ENCODE data around the gene TSPAN10. TPM values are rescaled to one million over a fixed set of nuclear protein-coding genes. Genes with fewer than 3 reads are reported as not detected.

Gene TSPAN10
- total and polyA plus RNA-seq, 2 of the 4 experiments (the other 2 are of a cell fraction), result 1.4 to 4.5 TPM

GRCh38 chr17:81697261-81698044 lies 60.5 kb downstream of the TSPAN10 start:
- Histone ChIP-seq H2BK20ac (ENCODE audit: low read depth, low read length) (no peak overlapping the region), H2AFZ (replicated peaks; ENCODE audit: low read length, poor library complexity) (no peak overlapping the region), H2AK9ac (replicated peaks; ENCODE audit: low read depth, low read length, poor library complexity) (no peak overlapping the region), H3K27me3 (ENCODE audit: control insufficient read depth, insufficient read depth, low read length) (no peaks in the 10 kb centered on the region), H3K79me1 (ENCODE audit: low read depth in 1 of 2, low read length in 2 of 2) (peaks cover 8 to 53% of the 10 kb centered on the region in 2 experiments; a peak in 3 of 4 replicates), H3K36me3 (ENCODE audit: control insufficient read depth, insufficient read depth, low read length) (peaks cover 70% of the 10 kb centered on the region), H3K18ac (ENCODE audit: low read depth, low read length) (no peak overlapping the region), H3K9me3 (ENCODE audit: control insufficient read depth, insufficient read depth, low read length) (no peaks in the 10 kb centered on the region), H3K9me1 (ENCODE audit: insufficient read depth, low read length) (no peaks in the 10 kb centered on the region), H3K4me1 (ENCODE audit: control insufficient read depth, insufficient read depth, low read length) (peaks cover 2% of the 10 kb centered on the region; the same call in 1 of the 2 replicates), H2BK15ac (ENCODE audit: low read depth, low read length) (no peak overlapping the region), H4K5ac (ENCODE audit: low read depth, low read length) (no peak overlapping the region), H4K91ac (ENCODE audit: insufficient read depth, low read depth, low read length) (no peak overlapping the region), H3K4ac (ENCODE audit: low read depth, low read length) (no peak overlapping the region), H3K23ac (ENCODE audit: low read depth, low read length) (no peak overlapping the region), H2BK5ac (ENCODE audit: low read depth, low read length, poor library complexity, severe bottlenecking) (no peak overlapping the region), H3K27ac (ENCODE audit: insufficient read depth, low read length) (no peak overlapping the region), H3K4me3 (ENCODE audit: insufficient read depth, low read depth, low read length) (no peak overlapping the region), H4K8ac (ENCODE audit: low read depth in 2 of 2, low read length in 2 of 2) (no peak overlapping the region), H3K14ac (replicated peaks; ENCODE audit: low read depth, low read length) (no peak overlapping the region), H2BK120ac (ENCODE audit: low read depth, low read length) (no peak overlapping the region), H3K4me2 (ENCODE audit: low read depth, low read length) (no peak overlapping the region), H3K9ac (ENCODE audit: low read depth, low read length) (no peak overlapping the region), H2AK5ac (ENCODE audit: low read depth, low read length) (no peak overlapping the region), H3K56ac (ENCODE audit: extremely low read depth, insufficient read depth, low read length) (no peak overlapping the region), H4K20me1 (ENCODE audit: insufficient read depth, low read length) (peaks cover 67% of the 10 kb centered on the region)
- in situ Hi-C loops (cut with MboI; ENCODE audit: low sequenced_read_pairs) (no loop called here), dilution Hi-C loops (cut with HindIII; ENCODE audit: low sequenced_read_pairs, unreplicated experiment) (no loop called here), intact Hi-C loops (cut with micrococcal nuclease) (no loop called here)
- POLR2A ChIA-PET (ENCODE audit: unreplicated experiment), result no interaction called here
- CTCF ChIA-PET, result no interaction called here
- ATAC-seq (ENCODE audit: low read depth) (no peak), DNase-seq (no peak)
- WGBS, 2 experiments (ENCODE audit: extremely low coverage in 2 of 2, insufficient read length in 1 of 2), result 83% methylated on average over 19 of the region's 25 CpGs; no CpG with 5 or more reads in 1 of the 2 experiments
- no TSS peak for BruUV-seq (replicated peaks)
- TF ChIP-seq ELK1 (IDR thresholded peaks at IDR 0.05; ENCODE audit: borderline replicate concordance, low read depth, low read length), result no peak
- TF ChIP-seq BHLHE40 (IDR thresholded peaks at IDR 0.05; ENCODE audit: low read depth, low read length), result no peak
- TF ChIP-seq POLR2A (IDR thresholded peaks at IDR 0.05; ENCODE audit: low read depth, low read length), result no peak

Small RNA genes lying within 50 kb of the gene (microRNA-seq; reads per million reads assigned to microRNA genes)
- 0 reads per million in 2 experiments for gene MIR6786 (ENCODE audit: insufficient read depth in 1 of 2, insufficient read length in 1 of 2, unreplicated experiment in 1 of 2)

Small RNA genes lying within 50 kb of the gene (small RNA-seq; reads per million reads assigned to genes)
- gene MIR6786, result 0 to 0.57 (median 0) reads per million in 5 experiments

Other genes starting within 250 kb of the TSPAN10 start
- 0.36 and 0.83 TPM in 2 replicates for gene BAHCC1, start 241.7 kb upstream of the TSPAN10 start, total RNA-seq (2012; rRNA removed)
- 7.8 and 8.1 TPM in 2 replicates for gene BAHCC1, start 241.7 kb upstream of the TSPAN10 start, polyA plus RNA-seq (2012; rRNA removed)
- gene ACTG1, start 124.4 kb upstream of the TSPAN10 start, total RNA-seq (2012; rRNA removed), result 12,144 and 15,732 TPM in 2 replicates
- gene ACTG1, start 124.4 kb upstream of the TSPAN10 start, polyA plus RNA-seq (2012; rRNA removed), result 10,271 and 10,907 TPM in 2 replicates
- 0.18 and 0.28 TPM in 2 replicates for gene FSCN2, start 108.8 kb upstream of the TSPAN10 start, total RNA-seq (2012; rRNA removed)
- gene FSCN2, start 108.8 kb upstream of the TSPAN10 start, polyA plus RNA-seq (2012; rRNA removed), result 0.84 and 1.1 TPM in 2 replicates
- gene FAAP100, start 84.8 kb upstream of the TSPAN10 start, total RNA-seq (2012; rRNA removed), result 7.5 and 7.9 TPM in 2 replicates
- gene FAAP100, start 84.8 kb upstream of the TSPAN10 start, polyA plus RNA-seq (2012; rRNA removed), result 24.8 and 27.5 TPM in 2 replicates
- gene NPLOC4, start 84 bp upstream of the TSPAN10 start, total RNA-seq (2012; rRNA removed), result 66.1 and 70.4 TPM in 2 replicates
- 74.9 and 78.3 TPM in 2 replicates for gene NPLOC4, start 84 bp upstream of the TSPAN10 start, polyA plus RNA-seq (2012; rRNA removed)
- gene PDE6G, start 19.3 kb downstream of the TSPAN10 start, total RNA-seq (2012; rRNA removed), result not detected in 2 replicates
- gene PDE6G, start 19.3 kb downstream of the TSPAN10 start, polyA plus RNA-seq (2012; rRNA removed), result 1.3 and 2.7 TPM in 2 replicates
- gene OXLD1, start 29.4 kb downstream of the TSPAN10 start, total RNA-seq (2012; rRNA removed), result 9.9 and 10.3 TPM in 2 replicates
- gene OXLD1, start 29.4 kb downstream of the TSPAN10 start, polyA plus RNA-seq (2012; rRNA removed), result 22.3 and 26.4 TPM in 2 replicates
- gene CCDC137, start 29.5 kb downstream of the TSPAN10 start, total RNA-seq (2012; rRNA removed), result 7.5 and 9.2 TPM in 2 replicates
- gene CCDC137, start 29.5 kb downstream of the TSPAN10 start, polyA plus RNA-seq (2012; rRNA removed), result 18.4 and 23.2 TPM in 2 replicates
- 42.8 and 51.1 TPM in 2 replicates for gene ARL16, start 46.6 kb downstream of the TSPAN10 start, total RNA-seq (2012; rRNA removed)
- 77.9 and 83.1 TPM in 2 replicates for gene ARL16, start 46.6 kb downstream of the TSPAN10 start, polyA plus RNA-seq (2012; rRNA removed)
- gene HGS, start 46.8 kb downstream of the TSPAN10 start, total RNA-seq (2012; rRNA removed), result 49.4 and 52.5 TPM in 2 replicates
- 137 and 169 TPM in 2 replicates for gene HGS, start 46.8 kb downstream of the TSPAN10 start, polyA plus RNA-seq (2012; rRNA removed)
- gene MRPL12, start 66.2 kb downstream of the TSPAN10 start, total RNA-seq (2012; rRNA removed), result 17.2 and 17.5 TPM in 2 replicates
- gene MRPL12, start 66.2 kb downstream of the TSPAN10 start, polyA plus RNA-seq (2012; rRNA removed), result 111 and 127 TPM in 2 replicates
- gene SLC25A10, start 75.1 kb downstream of the TSPAN10 start, total RNA-seq (2012; rRNA removed), result 12.2 and 14.9 TPM in 2 replicates
- 19.0 and 20.2 TPM in 2 replicates for gene SLC25A10, start 75.1 kb downstream of the TSPAN10 start, polyA plus RNA-seq (2012; rRNA removed)
- gene GCGR, start 167.0 kb downstream of the TSPAN10 start, total RNA-seq (2012; rRNA removed), result not detected in 2 replicates
- not detected in 2 replicates for gene GCGR, start 167.0 kb downstream of the TSPAN10 start, polyA plus RNA-seq (2012; rRNA removed)
- gene MCRIP1, start 196.1 kb downstream of the TSPAN10 start, total RNA-seq (2012; rRNA removed), result 56.5 and 58.9 TPM in 2 replicates
- gene MCRIP1, start 196.1 kb downstream of the TSPAN10 start, polyA plus RNA-seq (2012; rRNA removed), result 164 and 196 TPM in 2 replicates
- gene PPP1R27, start 197.9 kb downstream of the TSPAN10 start, total RNA-seq (2012; rRNA removed), result not detected in 2 replicates
- 0.20 and 0.21 TPM in 2 replicates for gene PPP1R27, start 197.9 kb downstream of the TSPAN10 start, polyA plus RNA-seq (2012; rRNA removed)
- gene P4HB, start 223.3 kb downstream of the TSPAN10 start, total RNA-seq (2012; rRNA removed), result 917 and 932 TPM in 2 replicates
- 530 and 599 TPM in 2 replicates for gene P4HB, start 223.3 kb downstream of the TSPAN10 start, polyA plus RNA-seq (2012; rRNA removed)
- gene ARHGDIA, start 234.1 kb downstream of the TSPAN10 start, total RNA-seq (2012; rRNA removed), result 62.7 and 77.2 TPM in 2 replicates
- 324 and 362 TPM in 2 replicates for gene ARHGDIA, start 234.1 kb downstream of the TSPAN10 start, polyA plus RNA-seq (2012; rRNA removed)